Prostate gland (tissue), 2 donors: ENCODE results near the gene CES4A. TPM values are rescaled to one million over a fixed set of nuclear protein-coding genes. Genes with fewer than 3 reads are reported as not detected.

Experiments used
- DNase-seq: peaks from one replicate; pipeline ENCODE4 v3.0.0-alpha.2; 2019; ENCODE audit warnings: low spot score
- H3K27ac ChIP-seq, 2 donors: fragments of 200-600 bp; sonication (generic); 2 replicates each; pipeline ENCODE4 v1.5.1; 2017 to 2019
- H3K27me3 ChIP-seq: fragments of 200-600 bp; sonication (generic); replicated peaks from 2 replicates; pipeline ENCODE4 v1.5.1; 2019; ENCODE audit not compliant: insufficient read depth
- H3K36me3 ChIP-seq, 2 donors: fragments of 200-600 bp; sonication (generic); 1 replicate in 1 of 2; 2 replicates in 1 of 2; pipeline versions ENCODE4 v1.5.1 to v1.8.1; 2017 to 2019
- H3K4me1 ChIP-seq: fragments of 200-600 bp; sonication (generic); replicated peaks from 2 replicates; pipeline ENCODE4 v1.5.1; 2019
- H3K4me3 ChIP-seq, 2 donors: fragments of 200-600 bp; sonication (generic); 2 replicates each; pipeline ENCODE4 v1.5.1; 2017 to 2019
- H3K9me3 ChIP-seq: fragments of 200-600 bp; sonication (generic); 2 replicates; pipeline ENCODE4 v1.5.1; 2017
- CTCF ChIP-seq, 4 experiments: fragments of 200-600 bp in 2 of 4; fragments of 450-650 bp in 2 of 4; sonication (generic) in 2 of 4; IDR thresholded peaks; 1 replicate in 3 of 4; 2 replicates in 1 of 4; pipeline ENCODE4 v1.5.1; 2016 to 2019; ENCODE audit warnings: antibody characterized with exemption in 4 of 4, mild to moderate bottlenecking in 2 of 4, moderate library complexity in 2 of 4
- POLR2A ChIP-seq: fragments of 450-650 bp; IDR thresholded peaks from one replicate; pipeline ENCODE4 v1.6.1; 2016; ENCODE audit warnings: antibody characterized with exemption, mild to moderate bottlenecking
- POLR2AphosphoS5 ChIP-seq: sonication (generic); formaldehyde crosslinking; IDR thresholded peaks from one replicate; pipeline ENCODE4 v1.6.1; 2017; ENCODE audit warnings: antibody characterized with exemption
- WGBS: methylation state at CpG from one replicate; pipeline ENCODE4 v1.1.5; 2018; 5-methylcytosine and 5-hydroxymethylcytosine counted together
- intact Hi-C: fragments of 100-400 bp; cut with DNase I; formaldehyde crosslinking; loops from one replicate; pipeline ENCODE4 v1.14.2; 2022
- total RNA-seq, 2 donors: library from RNA; depleted of rRNA; stranded (reverse); fragments of >200 nt; gene quantifications; one replicate each; pipeline ENCODE4 v1.1.0, GENCODE V29; 2016

The CES4A gene
- total RNA-seq, 2 donors from 2014 or later, result 1.4 to 10.7 TPM

- Histone ChIP-seq H3K27me3 (no peaks in the 10 kb centered on the region), H3K27ac (no peak overlapping the region), H3K36me3 (no peaks in the 10 kb centered on the region), H3K9me3 (no peaks in the 10 kb centered on the region), H3K4me1 (no peaks in the 10 kb centered on the region), H3K4me3 (no peak overlapping the region)
- no peak for DNase-seq
- intact Hi-C loops, result no loop called here
- TF ChIP-seq POLR2AphosphoS5 (no peak), CTCF (IDR thresholded peaks at IDR 0.05) (no peak), POLR2A (no peak)
- whole genome bisulfite sequencing, result 37% methylated on average over 4 of the region's 4 CpGs
Measured at GRCh38 chr16:67034487-67034886, 46.1 kb downstream of the CES4A start.

- DNase-seq, result no peak
- no peak overlapping the region for H3K4me3 ChIP-seq
- no peak overlapping the region for H3K27ac ChIP-seq
- intact Hi-C loops, result no loop called here
- TF ChIP-seq POLR2A (no peak), POLR2AphosphoS5 (no peak), CTCF (IDR thresholded peaks at IDR 0.05) (no peak)
- no peaks in the 10 kb centered on the region for H3K4me1 ChIP-seq
- no peaks in the 10 kb centered on the region for H3K36me3 ChIP-seq
- WGBS, result 91% methylated on average over 1 of the region's 1 CpG
- no peaks in the 10 kb centered on the region for H3K9me3 ChIP-seq
- H3K27me3 ChIP-seq, result no peaks in the 10 kb centered on the region
Measured at GRCh38 chr16:67035364-67035763, 47.0 kb downstream of the CES4A start.

- Histone ChIP-seq H3K27me3 (no peaks in the 10 kb centered on the region), H3K9me3 (no peaks in the 10 kb centered on the region), H3K27ac (no peak overlapping the region), H3K36me3 (no peaks in the 10 kb centered on the region), H3K4me3 (no peak overlapping the region), H3K4me1 (no peaks in the 10 kb centered on the region)
- intact Hi-C loops, result no loop called here
- no peak for DNase-seq
- 83% methylated on average over 5 of the region's 5 CpGs for WGBS
- TF ChIP-seq POLR2AphosphoS5 (no peak), CTCF (IDR thresholded peaks at IDR 0.05) (no peak), POLR2A (no peak)
Measured at GRCh38 chr16:67036323-67036741, 47.9 kb downstream of the CES4A start.

GRCh38 chr16:67039260-67040020 is 51.1 kb downstream of the CES4A start:
- no peaks in the 10 kb centered on the region for H3K36me3 ChIP-seq
- H3K27ac ChIP-seq, result no peak overlapping the region
- TF ChIP-seq POLR2A (no peak), CTCF (IDR thresholded peaks at IDR 0.05) (no peak), POLR2AphosphoS5 (no peak)
- H3K4me3 ChIP-seq, result no peak overlapping the region
- H3K9me3 ChIP-seq, result no peaks in the 10 kb centered on the region
- WGBS, result 91% methylated on average over 2 of the region's 2 CpGs
- H3K4me1 ChIP-seq, result no peaks in the 10 kb centered on the region
- intact Hi-C loops, result no loop called here
- no peak for DNase-seq
- no peaks in the 10 kb centered on the region for H3K27me3 ChIP-seq

GRCh38 chr16:67040166-67040565 is 51.8 kb downstream of the CES4A start:
- no peak for TF ChIP-seq POLR2AphosphoS5
- TF ChIP-seq CTCF (IDR thresholded peaks at IDR 0.05), result no peak
- no peak for TF ChIP-seq POLR2A
- no peaks in the 10 kb centered on the region for H3K36me3 ChIP-seq
- 79% methylated on average over 2 of the region's 2 CpGs for WGBS
- H3K4me1 ChIP-seq, result no peaks in the 10 kb centered on the region
- intact Hi-C loops, result no loop called here
- no peak overlapping the region for H3K4me3 ChIP-seq
- no peak overlapping the region for H3K27ac ChIP-seq
- no peak for DNase-seq
- H3K9me3 ChIP-seq, result no peaks in the 10 kb centered on the region
- H3K27me3 ChIP-seq, result no peaks in the 10 kb centered on the region
